Spleen (tissue), 11 donors: ENCODE results near the gene IFITM10. TPM values are rescaled to one million over a fixed set of nuclear protein-coding genes. Genes with fewer than 3 reads are reported as not detected.
A peak's percentile ranks its signal among the peaks of the same experiment; 100 is the strongest.

Experiments
- DNase-seq: peaks from one replicate; pipeline ENCODE4 v3.0.0-alpha.2; 2020
- H3K27ac ChIP-seq, 8 donors: fragments of 200-600 bp; sonication (generic) in 7 of 8; 1 replicate in 4 of 8; 2 replicates in 4 of 8; pipeline versions ENCODE4 v1.5.0 to v1.8.0; 2016 to 2021; ENCODE audit warnings: inconsistent platforms in 4 of 8, mild to moderate bottlenecking in 4 of 8, moderate library complexity in 1 of 8
- H3K27me3 ChIP-seq, 7 donors: fragments of 200-600 bp; sonication (generic) in 6 of 7; replicated peaks in 1 of 7; 1 replicate in 4 of 7; 2 replicates in 3 of 7; pipeline versions ENCODE4 v1.5.0 to v1.8.0; 2016 to 2021; ENCODE audit warnings: inconsistent platforms in 3 of 7, mild to moderate bottlenecking in 1 of 7
- H3K36me3 ChIP-seq, 6 donors: fragments of 200-600 bp; sonication (generic) in 5 of 6; 1 replicate in 4 of 6; 2 replicates in 2 of 6; pipeline versions ENCODE4 v1.5.0 to v1.8.0; 2016 to 2021; ENCODE audit warnings: inconsistent platforms in 2 of 6
- H3K4me1 ChIP-seq, 6 donors: fragments of 200-600 bp; sonication (generic) in 5 of 6; 1 replicate in 3 of 6; 2 replicates in 3 of 6; pipeline versions ENCODE4 v1.5.0 to v1.8.0; 2016 to 2021; ENCODE audit warnings: inconsistent platforms in 3 of 6
- H3K4me3 ChIP-seq, 8 donors: fragments of 200-600 bp; sonication (generic) in 7 of 8; 1 replicate in 4 of 8; 2 replicates in 4 of 8; pipeline versions ENCODE4 v1.5.0 to v1.8.0; 2016 to 2021; ENCODE audit warnings: inconsistent platforms in 4 of 8, mild to moderate bottlenecking in 4 of 8, moderate library complexity in 2 of 8
- H3K9me3 ChIP-seq, 8 donors: fragments of 200-600 bp; sonication (generic) in 7 of 8; 1 replicate in 4 of 8; 2 replicates in 4 of 8; pipeline versions ENCODE4 v1.5.0 to v1.8.0; 2016 to 2021; ENCODE audit warnings: inconsistent platforms in 4 of 8
- CTCF ChIP-seq, 11 experiments: fragments of 200-600 bp in 7 of 11; fragments of 450-650 bp in 4 of 11; sonication (generic) in 4 of 11; IDR thresholded peaks in 8 of 11; conservative IDR thresholded peaks in 3 of 11; 1 replicate in 7 of 11; 2 replicates in 4 of 11; pipeline versions ENCODE4 v1.4.0 to v1.8.0; 2016 to 2021; ENCODE audit warnings: antibody characterized with exemption in 11 of 11, inconsistent platforms in 4 of 11, mild to moderate bottlenecking in 1 of 11
- POLR2A ChIP-seq, 3 donors: fragments of 450-650 bp; IDR thresholded peaks; one replicate each; pipeline ENCODE4 v1.5.1; 2017; ENCODE audit warnings: antibody characterized with exemption in 3 of 3, mild to moderate bottlenecking in 1 of 3
- POLR2AphosphoS5 ChIP-seq, 3 donors: sonication (generic); formaldehyde crosslinking; IDR thresholded peaks; one replicate each; pipeline ENCODE4 v1.5.1; 2017; ENCODE audit warnings: antibody characterized with exemption in 3 of 3
- WGBS, 5 donors: extraction: QIAGEN DNeasy Blood & Tissue Kit in 3 of 5; methylation state at CpG; one replicate each; pipeline versions ENCODE4 v1.1.5 to v1.1.7; 2013 to 2018; 5-methylcytosine and 5-hydroxymethylcytosine counted together
- intact Hi-C: fragments of 100-400 bp; cut with DNase I; formaldehyde crosslinking; loops from one replicate; pipeline ENCODE4 v1.15.0; 2023; ENCODE audit warnings: low total_unique reads
- polyA plus RNA-seq, 3 donors: library from polyadenylated mRNA; stranded (reverse); fragments of 200-250 nt; gene quantifications; one replicate each; pipeline ENCODE4 v1.2.1, GENCODE V29; 2013
- total RNA-seq, 7 donors: library from RNA; depleted of rRNA in 3 of 7; stranded (reverse); fragments of >200 nt in 3 of 7; fragmentation: NEBNext Ultra II Directional in 4 of 7; extraction: Animal tissue kit (Norgen Biotek cat#: 25700) in 4 of 7; gene quantifications; one replicate each; pipeline versions ENCODE4 v1.1.0 to v1.2.1, GENCODE V29; 2016 to 2021
- donor health status: healthy with polysubstance abuse.
- donor health status: DM: no; HTN: no; CAD: no; lungs with moderate emphysema.
- donor health status: DM: no; HTN: no; CAD: no.
- donor health status: Bipolar disorder and iron deficiency.
- donor health status: healthy.
- donor health status: DM: no; HTN: no; CAD: no.
- donor health status: DM: yes; HTN: yes; CAD: no.

IFITM10 gene
- total and polyA plus RNA-seq, 10 donors, result 0.80 to 41.6 (median 7.3) TPM

GRCh38 chr11:1731451-1732059, 18.8 kb downstream of the IFITM10 start:
- H3K4me3 ChIP-seq, result no peak overlapping the region
- no peak for DNase-seq
- no peak overlapping the region for H3K27ac ChIP-seq
- WGBS, 5 donors, result 85 to 94% (median 92%) methylated on average over 5 of the region's 5 CpGs
- H3K9me3 ChIP-seq, result peaks cover 0 to 14% (median 6%) of the 10 kb centered on the region in 8 donors
- H3K27me3 ChIP-seq, result peaks cover 0 to 67% (median 4%) of the 10 kb centered on the region in 7 donors
- H3K36me3 ChIP-seq, result no peaks in the 10 kb centered on the region
- no peak for TF ChIP-seq CTCF (IDR thresholded peaks at IDR 0.05 in 8 of 11, conservative IDR thresholded peaks at IDR 0.05 in 3 of 11)
- no peak for TF ChIP-seq POLR2A (IDR thresholded peaks at IDR 0.05)
- TF ChIP-seq POLR2AphosphoS5 (IDR thresholded peaks at IDR 0.05), result no peak
- intact Hi-C loops, result no loop called here
- H3K4me1 ChIP-seq, result peaks cover 0 to 39% (median 20%) of the 10 kb centered on the region in 6 donors

DNA sequence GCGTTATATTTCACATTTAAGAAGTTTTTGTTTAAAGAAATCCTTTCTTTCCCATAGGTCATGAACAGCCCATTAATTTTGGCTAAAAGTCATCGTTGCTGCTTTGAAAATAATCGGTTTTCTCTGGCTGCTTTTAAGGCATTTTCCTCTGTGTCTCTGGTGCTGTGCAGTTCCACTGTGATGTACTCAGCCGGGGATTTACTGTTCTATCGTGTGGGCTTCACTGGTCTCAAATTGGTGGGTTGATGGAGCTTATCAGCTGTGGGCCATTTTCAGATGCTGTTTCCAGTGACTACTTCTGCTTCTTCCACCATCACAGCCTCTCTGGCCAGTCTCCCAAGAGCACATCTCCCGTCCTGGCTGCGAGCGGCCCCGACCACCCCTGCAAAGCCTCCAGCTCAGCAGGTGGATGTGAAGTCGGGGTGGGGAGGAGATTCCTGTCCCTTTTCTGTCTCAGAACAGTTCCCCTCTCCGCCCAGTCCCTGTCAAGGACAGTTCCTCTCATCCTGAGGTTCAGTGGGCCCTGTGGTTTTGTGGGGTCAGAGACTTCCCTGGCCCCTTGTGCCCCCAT, 20.3 kb downstream of the IFITM10 start:
- Histone ChIP-seq H3K4me3 (no peak overlapping the region), H3K27ac (no peak overlapping the region), H3K9me3 (peaks cover 0 to under 1% (median 0%) of the 10 kb centered on the region in 8 donors), H3K27me3 (peaks cover 0 to 64% (median 4%) of the 10 kb centered on the region in 7 donors), H3K4me1 (peaks cover 0 to 39% (median 20%) of the 10 kb centered on the region in 6 donors), H3K36me3 (no peaks in the 10 kb centered on the region)
- TF ChIP-seq CTCF (IDR thresholded peaks at IDR 0.05 in 8 of 11, conservative IDR thresholded peaks at IDR 0.05 in 3 of 11) (no peak), POLR2A (IDR thresholded peaks at IDR 0.05) (no peak), POLR2AphosphoS5 (IDR thresholded peaks at IDR 0.05) (no peak)
- 50 to 63% (median 59%) methylated on average over 11 of the region's 11 CpGs for WGBS, 5 donors
- DNase-seq, result peak; percentile 47
- intact Hi-C loops, result no loop called here

DNA sequence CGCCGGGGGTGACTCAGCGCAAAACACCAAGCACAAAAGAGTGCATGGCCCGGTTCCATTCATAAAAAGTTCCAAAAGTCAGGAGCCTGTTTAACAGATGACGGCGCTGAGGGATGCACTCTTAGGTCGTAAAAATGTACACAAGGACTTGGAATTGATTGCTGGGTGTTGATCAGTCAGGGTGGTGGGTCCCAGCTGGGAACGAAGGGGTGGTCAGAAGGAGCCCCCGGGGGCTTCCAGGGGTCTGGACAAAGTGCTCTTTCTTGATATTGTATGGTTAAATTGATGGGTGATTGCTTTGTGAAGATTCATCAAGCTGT, 20.7 kb downstream of the IFITM10 start:
- Histone ChIP-seq H3K4me3 (no peak overlapping the region), H3K27me3 (peaks cover 0 to 59% (median 4%) of the 10 kb centered on the region in 7 donors), H3K9me3 (no peaks in the 10 kb centered on the region), H3K36me3 (no peaks in the 10 kb centered on the region), H3K27ac (peak overlapping the region in 1 of 8 donors; percentile 44), H3K4me1 (peaks cover 0 to 36% (median 20%) of the 10 kb centered on the region in 6 donors)
- DNase-seq, result no peak
- 71 to 80% (median 77%) methylated on average over 9 of the region's 9 CpGs for WGBS, 5 donors
- TF ChIP-seq POLR2AphosphoS5 (IDR thresholded peaks at IDR 0.05), result no peak
- no peak for TF ChIP-seq POLR2A (IDR thresholded peaks at IDR 0.05)
- TF ChIP-seq CTCF (IDR thresholded peaks at IDR 0.05 in 8 of 11, conservative IDR thresholded peaks at IDR 0.05 in 3 of 11), result no peak
- intact Hi-C loops, result no loop called here

DNA sequence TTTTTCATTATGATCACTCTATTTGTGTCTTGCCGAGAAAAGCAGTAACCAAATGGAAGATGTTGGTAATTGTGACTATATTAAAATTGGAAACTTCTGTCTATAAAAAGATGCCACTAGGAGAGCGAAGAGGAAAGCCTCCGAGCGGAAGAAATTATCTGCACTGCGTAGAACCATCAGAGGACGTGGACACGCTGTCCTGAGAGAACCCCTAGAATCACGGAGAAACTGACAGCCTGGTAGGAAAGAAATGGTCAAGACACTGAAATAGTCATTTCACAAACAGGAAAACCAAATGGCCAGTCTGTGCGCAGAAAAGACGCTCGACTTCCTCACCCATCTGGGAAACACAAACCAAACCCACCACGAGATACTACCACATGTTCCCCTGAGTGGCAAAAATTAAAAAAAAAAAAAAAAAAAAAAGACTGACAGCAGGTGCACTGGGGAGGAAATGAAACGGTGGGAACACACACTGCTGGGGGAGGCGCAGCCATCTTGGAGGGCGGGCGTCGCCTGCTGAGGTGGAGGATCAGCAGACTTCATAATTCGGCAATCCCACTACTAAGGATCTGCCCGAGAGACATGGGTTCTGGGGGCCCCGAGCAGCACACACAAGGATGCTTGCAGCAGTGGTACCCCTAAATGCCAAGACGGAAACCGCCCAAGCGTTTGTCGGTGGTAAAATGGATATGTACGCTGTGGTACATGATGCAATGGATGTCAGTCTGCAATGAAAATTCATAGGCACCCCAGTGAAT, 21.3 kb downstream of the IFITM10 start:
- H3K9me3 ChIP-seq, result no peaks in the 10 kb centered on the region
- intact Hi-C loops, result no loop called here
- 41 to 53% (median 48%) methylated on average over 25 of the region's 25 CpGs for WGBS, 5 donors
- peak overlapping the region in 2 of 8 donors; percentile 25 to 44 for H3K27ac ChIP-seq
- H3K27me3 ChIP-seq, result peaks cover 0 to 57% (median 4%) of the 10 kb centered on the region in 7 donors
- H3K4me1 ChIP-seq, result peaks cover 0 to 31% (median 16%) of the 10 kb centered on the region in 6 donors
- TF ChIP-seq CTCF (IDR thresholded peaks at IDR 0.05 in 8 of 11, conservative IDR thresholded peaks at IDR 0.05 in 3 of 11) (no peak), POLR2AphosphoS5 (IDR thresholded peaks at IDR 0.05) (no peak), POLR2A (IDR thresholded peaks at IDR 0.05) (no peak)
- H3K4me3 ChIP-seq, result peak overlapping the region in 1 of 8 donors; percentile 21
- no peak for DNase-seq
- no peaks in the 10 kb centered on the region for H3K36me3 ChIP-seq
